HFF-Myc (cell line): ENCODE results near the gene CLK3.
"Not testable (repeated sequence)": the region's sequence is repeated elsewhere in the genome, so short reads cannot be mapped to it uniquely, and the experiment has no call there.

Experiments
- DNase-seq: peaks from one replicate; pipeline ENCODE4 v3.0.0-alpha.2; 2011; ENCODE audit warnings: low read depth; ENCODE audit errors: extremely low read depth
- H3K4me3 ChIP-seq: replicated peaks from 2 replicates; pipeline ENCODE4 v1.5.1; 2011; ENCODE audit warnings: low read depth, mild to moderate bottlenecking, control low read depth, low read length
- TF ChIP-seq, protein P1 (sequence below): IDR thresholded peaks from 2 replicates; pipeline ENCODE4 v1.5.1; 2012; ENCODE audit warnings: mild to moderate bottlenecking, low read depth, low read length, control low read depth; ENCODE audit errors: missing control alignments

The CLK3 gene

DNA sequence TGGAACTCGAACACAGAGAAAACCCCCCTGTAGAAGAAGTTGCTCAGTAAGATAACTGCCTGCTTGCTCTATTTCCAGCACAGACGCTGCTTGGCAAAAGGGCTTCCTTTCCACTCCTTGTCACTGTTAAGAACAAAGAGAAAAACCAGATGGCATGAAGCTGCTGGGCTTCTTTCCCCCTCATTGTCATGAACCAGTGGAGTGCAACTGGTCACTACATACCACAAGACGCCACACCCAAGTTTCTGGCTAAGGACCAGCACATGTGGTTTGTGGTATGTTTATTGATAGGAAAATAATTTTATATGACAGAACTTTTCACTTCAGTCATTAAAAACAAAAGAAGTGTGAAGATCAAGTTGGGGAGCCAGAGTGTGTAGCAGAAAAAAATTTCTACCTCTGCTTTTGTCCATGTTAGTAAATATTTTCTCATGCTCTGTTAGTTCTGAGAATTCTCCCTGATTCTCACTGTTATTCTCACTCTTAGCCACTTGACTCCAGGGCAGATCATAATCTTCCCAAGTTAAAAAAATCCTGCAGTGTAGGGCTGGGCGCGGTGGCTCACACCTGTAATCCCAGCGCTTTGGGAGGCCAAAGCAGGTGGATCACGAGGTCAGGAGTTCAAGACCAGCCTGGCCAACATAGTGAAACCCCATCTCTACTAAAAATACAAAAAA is 37.9 kb downstream of the CLK3 start:
- TF ChIP-seq, protein P1, sequence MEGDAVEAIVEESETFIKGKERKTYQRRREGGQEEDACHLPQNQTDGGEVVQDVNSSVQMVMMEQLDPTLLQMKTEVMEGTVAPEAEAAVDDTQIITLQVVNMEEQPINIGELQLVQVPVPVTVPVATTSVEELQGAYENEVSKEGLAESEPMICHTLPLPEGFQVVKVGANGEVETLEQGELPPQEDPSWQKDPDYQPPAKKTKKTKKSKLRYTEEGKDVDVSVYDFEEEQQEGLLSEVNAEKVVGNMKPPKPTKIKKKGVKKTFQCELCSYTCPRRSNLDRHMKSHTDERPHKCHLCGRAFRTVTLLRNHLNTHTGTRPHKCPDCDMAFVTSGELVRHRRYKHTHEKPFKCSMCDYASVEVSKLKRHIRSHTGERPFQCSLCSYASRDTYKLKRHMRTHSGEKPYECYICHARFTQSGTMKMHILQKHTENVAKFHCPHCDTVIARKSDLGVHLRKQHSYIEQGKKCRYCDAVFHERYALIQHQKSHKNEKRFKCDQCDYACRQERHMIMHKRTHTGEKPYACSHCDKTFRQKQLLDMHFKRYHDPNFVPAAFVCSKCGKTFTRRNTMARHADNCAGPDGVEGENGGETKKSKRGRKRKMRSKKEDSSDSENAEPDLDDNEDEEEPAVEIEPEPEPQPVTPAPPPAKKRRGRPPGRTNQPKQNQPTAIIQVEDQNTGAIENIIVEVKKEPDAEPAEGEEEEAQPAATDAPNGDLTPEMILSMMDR, result no peak
- DNase-seq, result peak; percentile 86
- no peak overlapping the region for H3K4me3 ChIP-seq

DNA sequence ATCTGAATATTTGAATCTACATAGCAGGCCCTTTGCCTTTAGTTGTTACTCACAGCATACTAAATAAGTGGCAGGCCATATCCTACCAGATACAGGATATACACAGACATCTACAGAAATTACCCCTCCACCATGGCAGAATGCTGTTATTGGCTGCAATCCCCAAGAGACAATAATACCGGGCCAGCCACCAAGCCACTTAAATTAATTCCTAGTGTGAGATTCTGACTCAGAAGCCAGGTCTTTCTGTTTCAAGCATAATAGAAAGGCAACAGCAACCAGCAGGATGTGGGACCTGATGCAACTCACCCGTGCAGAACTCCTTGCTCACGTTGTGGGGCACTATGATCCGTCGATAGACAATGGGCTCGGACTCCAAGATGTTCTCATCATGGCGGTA is 39.8 kb downstream of the CLK3 start:
- TF ChIP-seq, protein P1, result no peak
- DNase-seq, result no peak
- no peak overlapping the region for H3K4me3 ChIP-seq

DNA sequence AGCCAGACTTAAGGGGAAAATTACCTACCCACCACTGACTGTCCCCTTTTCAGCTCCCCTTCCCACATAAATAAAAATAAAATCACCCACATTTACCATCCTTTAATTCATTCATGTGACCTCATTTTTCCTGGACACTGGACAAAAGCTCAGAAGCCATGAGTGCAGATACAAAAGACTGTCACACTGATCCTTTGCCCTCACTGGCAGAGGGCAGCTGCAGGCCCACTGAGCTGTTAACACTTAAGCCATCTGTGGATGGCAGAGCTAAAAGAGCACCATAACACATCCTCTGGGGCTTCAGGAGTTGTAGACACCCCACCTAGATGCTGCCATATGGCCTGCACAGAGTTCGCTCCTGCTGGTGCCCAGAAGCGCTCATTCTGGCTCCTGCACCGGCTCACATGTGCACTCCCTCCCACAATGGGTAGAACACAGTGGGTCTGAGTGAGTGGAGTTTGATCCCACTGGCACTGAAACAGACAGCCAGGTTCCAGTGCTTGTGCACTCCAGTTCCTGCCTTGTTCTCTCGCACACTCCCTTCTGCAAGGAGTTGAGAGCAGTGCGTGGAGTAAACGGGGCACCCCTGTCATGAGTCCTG is 41.4 kb downstream of the CLK3 start:
- H3K4me3 ChIP-seq, result no peak overlapping the region
- TF ChIP-seq, protein P1, result no peak
- DNase-seq, result no peak

DNA sequence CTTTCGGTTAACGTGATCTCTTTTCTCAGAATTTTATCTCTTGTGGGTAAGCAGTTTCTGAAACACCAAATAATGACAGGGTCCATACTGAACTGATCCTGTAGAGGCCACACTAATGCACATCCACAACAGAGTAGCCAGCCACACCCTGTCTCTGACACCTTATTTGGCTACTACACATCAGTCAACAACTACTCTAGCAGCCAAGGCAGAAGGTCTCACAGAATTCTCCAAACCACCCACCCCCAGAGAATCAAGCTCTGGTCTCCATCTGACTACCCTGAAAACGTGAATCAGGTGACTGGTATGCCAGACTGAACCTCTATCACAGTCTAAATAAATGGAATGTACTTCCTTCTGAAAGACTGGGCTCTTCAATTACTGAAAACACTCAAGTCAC is 42.2 kb downstream of the CLK3 start:
- no peak for DNase-seq
- TF ChIP-seq, protein P1, result no peak
- no peak overlapping the region for H3K4me3 ChIP-seq

DNA sequence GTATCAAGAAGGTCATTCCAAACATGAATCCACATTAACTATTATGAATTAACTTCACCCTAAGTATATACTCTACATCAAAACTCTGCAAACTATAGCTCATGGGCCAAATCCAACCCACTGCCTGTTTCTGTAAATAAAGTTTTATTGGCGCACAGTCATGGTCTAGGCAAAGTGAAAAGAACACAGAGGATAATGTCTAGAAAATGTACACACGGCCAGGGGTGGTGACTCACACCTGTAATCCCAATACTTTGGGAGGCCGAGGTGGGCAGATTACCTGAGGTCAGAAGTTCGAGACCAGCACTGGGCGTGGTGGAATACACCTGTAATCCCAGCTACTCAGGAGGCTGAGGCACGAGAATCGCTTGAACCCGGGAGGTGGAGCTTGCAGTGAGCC is 45.6 kb downstream of the CLK3 start:
- not testable (repeated sequence) for H3K4me3 ChIP-seq, DNase-seq

DNA sequence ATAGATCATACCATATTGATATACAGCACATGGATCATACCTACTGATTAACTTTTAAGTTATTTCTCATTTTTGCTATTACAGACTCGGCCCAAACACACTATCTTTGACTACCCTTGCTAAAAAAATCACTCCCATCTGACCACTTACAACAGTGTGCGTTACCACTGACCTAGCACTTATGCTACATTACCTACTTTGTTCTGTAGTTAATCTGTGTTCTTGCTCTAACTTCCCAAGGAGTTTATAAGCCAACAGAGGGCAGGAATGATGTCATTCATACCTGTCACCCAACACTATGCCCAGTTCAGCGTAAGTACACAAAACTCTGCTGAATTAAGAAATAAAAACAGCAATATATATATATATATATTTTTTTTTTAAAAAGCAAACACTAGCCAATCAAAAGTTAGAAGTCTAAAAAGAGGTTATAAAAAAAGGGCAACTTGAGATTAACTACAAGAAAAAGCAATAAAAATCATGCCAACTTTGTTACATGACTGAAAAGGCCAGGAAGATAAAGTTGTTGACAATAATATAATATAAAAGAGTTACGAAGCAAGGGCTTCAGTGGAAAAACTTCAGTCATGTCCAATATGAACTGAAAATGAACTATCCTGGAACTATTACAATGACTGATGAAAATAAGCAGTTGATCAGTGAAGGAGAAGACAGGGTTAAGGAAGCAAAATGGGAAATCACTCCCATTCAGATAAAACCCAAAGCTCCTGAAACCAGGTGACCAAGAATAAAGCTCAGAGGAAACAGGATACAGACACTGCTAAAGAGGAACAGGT is 46.6 kb downstream of the CLK3 start:
- TF ChIP-seq, protein P1, result no peak
- no peak overlapping the region for H3K4me3 ChIP-seq
- DNase-seq, result no peak
